Right lobe of liver (tissue), 4 donors: ENCODE results near the gene HSD17B10.

Experiments
- CTCF ChIP-seq, 4 donors: fragments of 200-600 bp in 3 of 4; fragments of 450-650 bp in 1 of 4; IDR thresholded peaks; one replicate each; pipeline versions ENCODE4 v1.5.1 to v1.8.0; 2016 to 2022; ENCODE audit warnings: antibody characterized with exemption in 4 of 4, mild to moderate bottlenecking in 2 of 4
- POLR2A ChIP-seq: fragments of 450-650 bp; IDR thresholded peaks from one replicate; pipeline ENCODE4 v1.6.1; 2017; ENCODE audit warnings: antibody characterized with exemption, mild to moderate bottlenecking
- donor health status: DM: no; HTN: no; CAD: no.
- donor health status: DM: no; HTN: no; CAD: no.
- donor health status: DM: no; HTN: yes; CAD: no.

GRCh38 chrX:53429755-53430154 is 4.4 kb downstream of the HSD17B10 start:
- TF ChIP-seq CTCF (IDR thresholded peaks at IDR 0.05) (no peak), POLR2A (no peak)
